Measurements from ENCODE around the gene LRPAP1.

Gene LRPAP1

DNA sequence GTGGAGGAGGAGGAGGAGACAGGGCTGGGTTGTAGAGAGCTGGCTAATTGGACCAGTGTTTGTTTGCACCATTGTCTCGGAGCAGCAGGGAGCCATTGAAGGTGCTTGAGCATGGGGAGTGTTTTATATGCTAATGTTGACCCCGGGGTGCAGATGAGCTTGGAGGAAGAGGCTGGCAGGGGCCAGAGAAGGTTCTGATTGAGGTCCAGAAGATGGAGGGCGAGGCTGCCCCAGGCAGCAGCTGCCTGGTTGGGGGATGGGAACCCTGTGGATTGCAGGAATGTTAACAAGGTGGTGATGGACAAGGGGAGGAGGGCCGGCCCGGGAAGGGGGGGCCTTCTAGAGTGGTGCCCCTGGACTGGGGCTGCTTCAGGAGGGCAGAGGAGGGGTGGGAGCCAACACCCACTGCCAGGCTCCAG is 51.1 kb downstream of the LRPAP1 start:
- TF ChIP-seq ZNF121 (tag by site-specific recombination; IDR thresholded peaks at IDR 0.05) (no peak), ZNF701 (tag by site-specific recombination; IDR thresholded peaks at IDR 0.05) (no peak), YY1 (tag by site-specific recombination; IDR thresholded peaks at IDR 0.05) (no peak), KLF7 (tag by site-specific recombination; IDR thresholded peaks at IDR 0.05; ENCODE audit: borderline replicate concordance) (no peak), GLIS2 (tag by site-specific recombination; IDR thresholded peaks at IDR 0.05) (0 out of 2 replicates have a peak, but pooled peaks have one; percentile 2), ZNF791 (tag by site-specific recombination; IDR thresholded peaks at IDR 0.05) (no peak), ZIC2 (tag by site-specific recombination; IDR thresholded peaks at IDR 0.05) (peak; percentile 61; the same call in 1 of the 2 replicates), ZNF777 (tag by site-specific recombination; IDR thresholded peaks at IDR 0.05; ENCODE audit: borderline replicate concordance) (no peak), ZNF48 (tag by site-specific recombination; IDR thresholded peaks at IDR 0.05) (no peak), BCL11A (tag by site-specific recombination; IDR thresholded peaks at IDR 0.05; ENCODE audit: low read depth) (no peak), KLF1 (tag by site-specific recombination; IDR thresholded peaks at IDR 0.05) (peak; percentile 71), ZNF677 (tag by site-specific recombination; IDR thresholded peaks at IDR 0.05) (no peak), ZBTB8A (tag by site-specific recombination; IDR thresholded peaks at IDR 0.05) (no peak), ZNF16 (tag by site-specific recombination; IDR thresholded peaks at IDR 0.05; ENCODE audit: low read depth) (peak; percentile 81), ZNF670 (tag by site-specific recombination; IDR thresholded peaks at IDR 0.05; ENCODE audit: low read depth) (no peak)
- TF ChIP-seq, protein P1, sequence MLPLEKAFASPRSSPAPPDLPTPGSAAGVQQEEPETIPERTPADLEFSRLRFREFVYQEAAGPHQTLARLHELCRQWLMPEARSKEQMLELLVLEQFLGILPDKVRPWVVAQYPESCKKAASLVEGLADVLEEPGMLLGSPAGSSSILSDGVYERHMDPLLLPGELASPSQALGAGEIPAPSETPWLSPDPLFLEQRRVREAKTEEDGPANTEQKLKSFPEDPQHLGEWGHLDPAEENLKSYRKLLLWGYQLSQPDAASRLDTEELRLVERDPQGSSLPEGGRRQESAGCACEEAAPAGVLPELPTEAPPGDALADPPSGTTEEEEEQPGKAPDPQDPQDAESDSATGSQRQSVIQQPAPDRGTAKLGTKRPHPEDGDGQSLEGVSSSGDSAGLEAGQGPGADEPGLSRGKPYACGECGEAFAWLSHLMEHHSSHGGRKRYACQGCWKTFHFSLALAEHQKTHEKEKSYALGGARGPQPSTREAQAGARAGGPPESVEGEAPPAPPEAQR (tag by site-specific recombination; IDR thresholded peaks at IDR 0.05) = no peak
- TF ChIP-seq, protein P2, sequence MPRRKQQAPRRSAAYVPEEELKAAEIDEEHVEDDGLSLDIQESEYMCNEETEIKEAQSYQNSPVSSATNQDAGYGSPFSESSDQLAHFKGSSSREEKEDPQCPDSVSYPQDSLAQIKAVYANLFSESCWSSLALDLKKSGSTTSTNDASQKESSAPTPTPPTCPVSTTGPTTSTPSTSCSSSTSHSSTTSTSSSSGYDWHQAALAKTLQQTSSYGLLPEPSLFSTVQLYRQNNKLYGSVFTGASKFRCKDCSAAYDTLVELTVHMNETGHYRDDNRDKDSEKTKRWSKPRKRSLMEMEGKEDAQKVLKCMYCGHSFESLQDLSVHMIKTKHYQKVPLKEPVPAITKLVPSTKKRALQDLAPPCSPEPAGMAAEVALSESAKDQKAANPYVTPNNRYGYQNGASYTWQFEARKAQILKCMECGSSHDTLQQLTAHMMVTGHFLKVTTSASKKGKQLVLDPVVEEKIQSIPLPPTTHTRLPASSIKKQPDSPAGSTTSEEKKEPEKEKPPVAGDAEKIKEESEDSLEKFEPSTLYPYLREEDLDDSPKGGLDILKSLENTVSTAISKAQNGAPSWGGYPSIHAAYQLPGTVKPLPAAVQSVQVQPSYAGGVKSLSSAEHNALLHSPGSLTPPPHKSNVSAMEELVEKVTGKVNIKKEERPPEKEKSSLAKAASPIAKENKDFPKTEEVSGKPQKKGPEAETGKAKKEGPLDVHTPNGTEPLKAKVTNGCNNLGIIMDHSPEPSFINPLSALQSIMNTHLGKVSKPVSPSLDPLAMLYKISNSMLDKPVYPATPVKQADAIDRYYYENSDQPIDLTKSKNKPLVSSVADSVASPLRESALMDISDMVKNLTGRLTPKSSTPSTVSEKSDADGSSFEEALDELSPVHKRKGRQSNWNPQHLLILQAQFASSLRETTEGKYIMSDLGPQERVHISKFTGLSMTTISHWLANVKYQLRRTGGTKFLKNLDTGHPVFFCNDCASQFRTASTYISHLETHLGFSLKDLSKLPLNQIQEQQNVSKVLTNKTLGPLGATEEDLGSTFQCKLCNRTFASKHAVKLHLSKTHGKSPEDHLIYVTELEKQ (tag by site-specific recombination; IDR thresholded peaks at IDR 0.05; ENCODE audit: borderline replicate concordance) = no peak
- TF ChIP-seq, protein P3, sequence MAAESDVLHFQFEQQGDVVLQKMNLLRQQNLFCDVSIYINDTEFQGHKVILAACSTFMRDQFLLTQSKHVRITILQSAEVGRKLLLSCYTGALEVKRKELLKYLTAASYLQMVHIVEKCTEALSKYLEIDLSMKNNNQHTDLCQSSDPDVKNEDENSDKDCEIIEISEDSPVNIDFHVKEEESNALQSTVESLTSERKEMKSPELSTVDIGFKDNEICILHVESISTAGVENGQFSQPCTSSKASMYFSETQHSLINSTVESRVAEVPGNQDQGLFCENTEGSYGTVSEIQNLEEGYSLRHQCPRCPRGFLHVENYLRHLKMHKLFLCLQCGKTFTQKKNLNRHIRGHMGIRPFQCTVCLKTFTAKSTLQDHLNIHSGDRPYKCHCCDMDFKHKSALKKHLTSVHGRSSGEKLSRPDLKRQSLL (tag by site-specific recombination; IDR thresholded peaks at IDR 0.05) = no peak; the same call in 1 of the 2 replicates
- TF ChIP-seq, protein P4, sequence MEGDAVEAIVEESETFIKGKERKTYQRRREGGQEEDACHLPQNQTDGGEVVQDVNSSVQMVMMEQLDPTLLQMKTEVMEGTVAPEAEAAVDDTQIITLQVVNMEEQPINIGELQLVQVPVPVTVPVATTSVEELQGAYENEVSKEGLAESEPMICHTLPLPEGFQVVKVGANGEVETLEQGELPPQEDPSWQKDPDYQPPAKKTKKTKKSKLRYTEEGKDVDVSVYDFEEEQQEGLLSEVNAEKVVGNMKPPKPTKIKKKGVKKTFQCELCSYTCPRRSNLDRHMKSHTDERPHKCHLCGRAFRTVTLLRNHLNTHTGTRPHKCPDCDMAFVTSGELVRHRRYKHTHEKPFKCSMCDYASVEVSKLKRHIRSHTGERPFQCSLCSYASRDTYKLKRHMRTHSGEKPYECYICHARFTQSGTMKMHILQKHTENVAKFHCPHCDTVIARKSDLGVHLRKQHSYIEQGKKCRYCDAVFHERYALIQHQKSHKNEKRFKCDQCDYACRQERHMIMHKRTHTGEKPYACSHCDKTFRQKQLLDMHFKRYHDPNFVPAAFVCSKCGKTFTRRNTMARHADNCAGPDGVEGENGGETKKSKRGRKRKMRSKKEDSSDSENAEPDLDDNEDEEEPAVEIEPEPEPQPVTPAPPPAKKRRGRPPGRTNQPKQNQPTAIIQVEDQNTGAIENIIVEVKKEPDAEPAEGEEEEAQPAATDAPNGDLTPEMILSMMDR (tag by site-specific recombination; IDR thresholded peaks at IDR 0.05) = no peak
- TF ChIP-seq, protein P5, sequence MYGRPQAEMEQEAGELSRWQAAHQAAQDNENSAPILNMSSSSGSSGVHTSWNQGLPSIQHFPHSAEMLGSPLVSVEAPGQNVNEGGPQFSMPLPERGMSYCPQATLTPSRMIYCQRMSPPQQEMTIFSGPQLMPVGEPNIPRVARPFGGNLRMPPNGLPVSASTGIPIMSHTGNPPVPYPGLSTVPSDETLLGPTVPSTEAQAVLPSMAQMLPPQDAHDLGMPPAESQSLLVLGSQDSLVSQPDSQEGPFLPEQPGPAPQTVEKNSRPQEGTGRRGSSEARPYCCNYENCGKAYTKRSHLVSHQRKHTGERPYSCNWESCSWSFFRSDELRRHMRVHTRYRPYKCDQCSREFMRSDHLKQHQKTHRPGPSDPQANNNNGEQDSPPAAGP (tag by site-specific recombination; IDR thresholded peaks at IDR 0.05) = 0 out of 2 replicates have a peak, but pooled peaks have one; percentile 48
- TF ChIP-seq, protein P6, sequence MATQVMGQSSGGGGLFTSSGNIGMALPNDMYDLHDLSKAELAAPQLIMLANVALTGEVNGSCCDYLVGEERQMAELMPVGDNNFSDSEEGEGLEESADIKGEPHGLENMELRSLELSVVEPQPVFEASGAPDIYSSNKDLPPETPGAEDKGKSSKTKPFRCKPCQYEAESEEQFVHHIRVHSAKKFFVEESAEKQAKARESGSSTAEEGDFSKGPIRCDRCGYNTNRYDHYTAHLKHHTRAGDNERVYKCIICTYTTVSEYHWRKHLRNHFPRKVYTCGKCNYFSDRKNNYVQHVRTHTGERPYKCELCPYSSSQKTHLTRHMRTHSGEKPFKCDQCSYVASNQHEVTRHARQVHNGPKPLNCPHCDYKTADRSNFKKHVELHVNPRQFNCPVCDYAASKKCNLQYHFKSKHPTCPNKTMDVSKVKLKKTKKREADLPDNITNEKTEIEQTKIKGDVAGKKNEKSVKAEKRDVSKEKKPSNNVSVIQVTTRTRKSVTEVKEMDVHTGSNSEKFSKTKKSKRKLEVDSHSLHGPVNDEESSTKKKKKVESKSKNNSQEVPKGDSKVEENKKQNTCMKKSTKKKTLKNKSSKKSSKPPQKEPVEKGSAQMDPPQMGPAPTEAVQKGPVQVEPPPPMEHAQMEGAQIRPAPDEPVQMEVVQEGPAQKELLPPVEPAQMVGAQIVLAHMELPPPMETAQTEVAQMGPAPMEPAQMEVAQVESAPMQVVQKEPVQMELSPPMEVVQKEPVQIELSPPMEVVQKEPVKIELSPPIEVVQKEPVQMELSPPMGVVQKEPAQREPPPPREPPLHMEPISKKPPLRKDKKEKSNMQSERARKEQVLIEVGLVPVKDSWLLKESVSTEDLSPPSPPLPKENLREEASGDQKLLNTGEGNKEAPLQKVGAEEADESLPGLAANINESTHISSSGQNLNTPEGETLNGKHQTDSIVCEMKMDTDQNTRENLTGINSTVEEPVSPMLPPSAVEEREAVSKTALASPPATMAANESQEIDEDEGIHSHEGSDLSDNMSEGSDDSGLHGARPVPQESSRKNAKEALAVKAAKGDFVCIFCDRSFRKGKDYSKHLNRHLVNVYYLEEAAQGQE (tag by site-specific recombination; IDR thresholded peaks at IDR 0.05) = no peak
- TF ChIP-seq, protein P7, sequence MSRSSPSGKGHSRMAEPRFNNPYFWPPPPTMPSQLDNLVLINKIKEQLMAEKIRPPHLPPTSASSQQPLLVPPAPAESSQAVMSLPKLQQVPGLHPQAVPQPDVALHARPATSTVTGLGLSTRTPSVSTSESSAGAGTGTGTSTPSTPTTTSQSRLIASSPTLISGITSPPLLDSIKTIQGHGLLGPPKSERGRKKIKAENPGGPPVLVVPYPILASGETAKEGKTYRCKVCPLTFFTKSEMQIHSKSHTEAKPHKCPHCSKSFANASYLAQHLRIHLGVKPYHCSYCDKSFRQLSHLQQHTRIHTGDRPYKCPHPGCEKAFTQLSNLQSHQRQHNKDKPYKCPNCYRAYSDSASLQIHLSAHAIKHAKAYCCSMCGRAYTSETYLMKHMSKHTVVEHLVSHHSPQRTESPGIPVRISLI (tag by site-specific recombination; IDR thresholded peaks at IDR 0.05) = no peak
- ChIA-PET CTCF (interaction anchor here (0.7 to 2.5 kb wide), 21 partner anchors 9 to 461 kb away, joined by 3 to 16 read pairs (median 5); partner anchors contain the start of gene HGFAC), POLR2A (no interaction called here)
- Histone ChIP-seq H3K4me3 (ENCODE audit: low read depth, low read length) (no peak overlapping the region), H3K9me3 (ENCODE audit: control insufficient read depth, insufficient read depth, low read depth, low read length) (no peaks in the 10 kb centered on the region), H3K4me1 (ENCODE audit: control insufficient read depth, insufficient read depth, low read length) (no peaks in the 10 kb centered on the region; the same call in 1 of the 2 replicates), H3K27ac (ENCODE audit: extremely low read depth, low read depth, low read length) (no peak overlapping the region), H3K36me3 (ENCODE audit: control insufficient read depth in 2 of 2, insufficient read depth in 1 of 2, low read length in 2 of 2) (no peaks in the 10 kb centered on the region)

All from HEK293 (cell line).